ENCODE data around the gene CENPVL2. TPM values are rescaled to one million over a fixed set of nuclear protein-coding genes. Genes with fewer than 3 reads are reported as not detected.
A peak's percentile ranks its signal among the peaks of the same experiment; 100 is the strongest.
"Not testable (repeated sequence)": the region's sequence is repeated elsewhere in the genome, so short reads cannot be mapped to it uniquely, and the experiment has no call there.

Gene CENPVL2
- not detected in 2 replicates for total RNA-seq

GRCh38 chrX:51682720-51683062 is at the start of gene CENPVL2:
CENPVL2 (minus strand) TSS chrX:51682831; CDS start chrX:51682831, 0 bp downstream.
- not testable (repeated sequence) for DNase-seq (ENCODE audit: extremely low read depth, low read depth, low spot score)

GRCh38 chrX:51728202-51728601 is 45.6 kb upstream of the CENPVL2 start:
- DNase-seq (ENCODE audit: extremely low read depth, low read depth, low spot score) = no peak

GRCh38 chrX:51712943-51713647 is 30.5 kb upstream of the CENPVL2 start:
- not testable (repeated sequence) for DNase-seq (ENCODE audit: extremely low read depth, low read depth, low spot score)

- not testable (repeated sequence) for DNase-seq (ENCODE audit: extremely low read depth, low read depth, low spot score)
Observed at GRCh38 chrX:51710277-51711164, 27.9 kb upstream of the CENPVL2 start, which contains the start of gene CENPVL1. CENPVL1 (plus strand) TSS chrX:51710512; CDS start chrX:51710512, 0 bp downstream.

- DNase-seq (ENCODE audit: extremely low read depth, low read depth, low spot score) = no peak
Observed at GRCh38 chrX:51697397-51697796, 14.8 kb upstream of the CENPVL2 start.

GRCh38 chrX:51694254-51694653 is 11.6 kb upstream of the CENPVL2 start:
- DNase-seq (ENCODE audit: extremely low read depth, low read depth, low spot score) = no peak

- DNase-seq (ENCODE audit: extremely low read depth, low read depth, low spot score) = not testable (repeated sequence)
Observed at GRCh38 chrX:51681808-51682719, 567 bp downstream of the CENPVL2 start.

GRCh38 chrX:51679689-51680433 is 2.8 kb downstream of the CENPVL2 start:
- DNase-seq (ENCODE audit: extremely low read depth, low read depth, low spot score) = not testable (repeated sequence)

- no peak for DNase-seq (ENCODE audit: extremely low read depth, low read depth, low spot score)
Observed at GRCh38 chrX:51665981-51666380, 16.6 kb downstream of the CENPVL2 start.

- DNase-seq (ENCODE audit: extremely low read depth, low read depth, low spot score) = no peak
Observed at GRCh38 chrX:51643377-51643776, 39.3 kb downstream of the CENPVL2 start.

GRCh38 chrX:51641421-51642021 is 41.1 kb downstream of the CENPVL2 start:
- DNase-seq (ENCODE audit: extremely low read depth, low read depth, low spot score) = peak; percentile 10

GRCh38 chrX:51636511-51636910 is 46.1 kb downstream of the CENPVL2 start:
- DNase-seq (ENCODE audit: extremely low read depth, low read depth, low spot score) = not testable (repeated sequence)

Other genes with a start within 250 kb of the CENPVL2 start
- gene NUDT11, start 186.2 kb downstream of the CENPVL2 start, total RNA-seq = 4.7 and 6.9 TPM in 2 replicates
- gene CENPVL3, start 63.9 kb downstream of the CENPVL2 start, total RNA-seq = not detected in 2 replicates
- not detected in 2 replicates for gene CENPVL1, start 27.7 kb upstream of the CENPVL2 start, total RNA-seq
- 7.2 and 8.1 TPM in 2 replicates for gene GSPT2, start 60.6 kb upstream of the CENPVL2 start, total RNA-seq
- 215 and 249 TPM in 2 replicates for gene MAGED1, start 210.8 kb upstream of the CENPVL2 start, total RNA-seq

Measured in glomerular endothelial cell (primary cell).